SKM-1 treated with dmso at 0.1 percent for 144 hours (cell line): ENCODE data around the gene TLNRD1.

Source experiments
- DNase-seq: peaks from one replicate; lab custom pipeline; 2025; ENCODE audit not compliant: unreplicated experiment; lab: John Stamatoyannopoulos, UW

Gene TLNRD1

DNA sequence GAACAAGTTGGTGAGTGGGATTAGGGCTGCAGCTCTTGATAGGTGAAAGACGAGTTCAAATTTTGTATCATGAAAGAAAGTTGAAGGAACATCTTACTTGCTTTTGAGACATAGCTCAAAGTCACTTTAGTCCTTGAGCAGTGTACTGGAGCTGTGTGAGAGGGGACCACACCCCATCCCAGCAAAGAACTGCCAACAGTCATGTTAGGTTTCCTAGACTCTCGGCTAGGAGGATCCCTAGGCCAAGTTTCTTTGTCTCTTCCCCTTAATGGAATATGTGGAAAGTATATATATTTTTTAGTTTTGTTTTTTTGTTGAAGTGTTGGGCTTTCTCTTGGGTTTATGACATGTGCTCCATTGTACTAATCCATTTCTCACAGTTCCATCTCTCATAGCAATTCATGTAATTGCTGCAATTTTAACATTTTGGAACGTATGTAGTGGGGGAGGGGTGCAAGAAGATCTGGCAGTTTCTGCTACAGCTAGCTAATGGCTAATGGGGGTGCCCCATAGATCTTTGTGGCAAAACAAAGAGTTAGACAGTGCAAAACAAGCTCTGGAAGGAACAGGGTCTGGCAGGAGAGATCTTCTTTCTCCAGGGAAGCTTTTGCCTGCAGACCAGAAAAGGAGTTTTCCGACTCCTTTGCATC is 25.1 kb downstream of the TLNRD1 start:
- no peak for DNase-seq

DNA sequence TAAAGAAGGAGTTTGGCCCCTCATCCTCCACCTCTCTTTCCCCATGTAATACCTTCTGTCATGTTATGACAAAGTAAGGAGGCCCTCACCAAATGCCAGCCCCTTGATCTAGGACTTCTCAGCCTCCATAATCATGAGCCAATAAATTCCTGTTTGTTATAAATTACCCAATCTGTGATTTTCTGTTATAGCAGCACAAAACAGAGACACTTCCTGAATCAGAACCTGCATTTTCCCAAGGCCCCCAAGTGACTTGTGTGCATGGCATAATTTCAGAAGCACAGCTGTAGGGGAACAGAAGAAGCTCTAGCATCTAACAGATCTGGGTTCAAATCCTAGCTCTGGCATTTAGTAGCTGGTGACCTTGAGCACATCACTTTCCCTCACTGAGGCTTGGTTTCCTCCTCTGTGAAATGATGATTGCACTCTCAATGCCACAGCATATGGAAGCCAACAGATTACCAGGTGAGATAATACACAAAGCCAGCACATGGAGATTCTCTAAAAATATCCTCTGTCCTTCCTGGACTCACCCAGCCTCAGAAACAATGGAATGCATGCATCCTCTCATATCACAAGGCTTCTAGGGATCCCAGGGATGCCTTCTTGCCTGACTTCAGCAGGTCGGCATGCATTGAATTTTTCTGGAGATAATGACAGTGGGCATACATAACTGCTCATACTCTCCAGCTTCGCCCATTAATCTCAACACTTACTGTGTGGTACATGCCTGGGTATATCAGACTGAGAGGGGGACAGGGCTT is 26.3 kb downstream of the TLNRD1 start:
- no peak for DNase-seq

DNA sequence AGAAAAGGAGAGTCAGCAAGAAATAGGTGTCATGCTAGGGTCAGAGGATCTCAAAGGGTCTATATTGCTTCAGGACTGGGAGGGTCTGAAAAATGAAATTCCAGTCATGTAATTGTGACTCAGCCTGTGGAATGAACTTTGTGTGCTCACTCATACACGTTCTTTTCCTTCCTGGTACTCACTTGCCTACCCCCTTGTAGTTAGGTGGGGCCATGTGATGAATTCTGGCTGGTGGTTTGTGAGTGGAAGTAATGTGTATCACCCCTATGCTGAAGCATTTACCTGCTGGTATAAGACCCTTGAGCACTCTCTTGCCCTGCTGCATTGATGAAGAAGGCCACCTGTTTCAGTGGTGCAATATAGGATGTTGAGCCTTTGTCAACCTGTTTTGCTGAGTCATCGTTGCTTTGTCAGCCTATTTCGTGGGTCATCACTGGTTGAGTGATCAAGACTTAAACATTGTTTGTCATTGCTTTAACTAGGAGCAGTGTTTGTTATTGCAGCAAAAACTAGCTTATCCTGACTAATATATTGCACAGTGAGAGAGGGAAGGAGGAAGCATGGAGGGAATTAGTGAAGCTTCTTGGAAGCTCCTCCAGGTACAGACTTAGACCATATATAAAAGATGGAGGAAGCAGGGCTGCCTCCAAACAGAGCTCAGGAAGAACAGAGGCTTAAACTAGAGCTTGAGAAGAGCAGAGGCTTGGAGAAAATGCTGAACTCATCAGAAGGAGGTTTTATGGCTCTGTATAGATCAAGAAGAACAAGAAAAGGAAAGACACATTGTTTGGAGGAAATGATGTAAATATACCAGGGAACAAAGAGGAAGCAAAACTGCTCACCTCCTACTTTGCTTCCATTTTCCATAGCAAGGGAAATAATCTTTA is 28.9 kb downstream of the TLNRD1 start:
- no peak for DNase-seq

DNA sequence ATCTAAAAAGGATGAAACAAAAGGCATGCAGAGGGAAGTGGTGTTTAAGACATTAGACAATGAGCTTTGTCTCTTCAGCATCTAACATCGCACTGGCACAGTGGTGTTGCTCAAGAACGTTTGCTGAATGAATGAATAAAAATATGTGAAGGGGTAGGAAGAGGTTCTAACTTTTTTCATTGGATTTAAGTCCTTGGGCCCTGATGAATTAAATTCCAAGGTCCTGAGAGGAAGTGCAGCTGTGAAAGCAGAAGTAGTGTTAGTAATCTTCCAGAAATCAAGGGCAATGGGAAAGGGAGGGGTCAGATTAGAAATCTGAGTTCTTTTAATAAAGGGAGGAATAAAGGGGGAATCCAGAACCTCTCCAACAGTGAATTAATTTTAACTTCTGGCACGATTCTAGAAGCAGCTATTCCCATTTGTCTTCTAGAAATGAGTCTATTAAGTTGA is 29.6 kb downstream of the TLNRD1 start:
- no peak for DNase-seq

DNA sequence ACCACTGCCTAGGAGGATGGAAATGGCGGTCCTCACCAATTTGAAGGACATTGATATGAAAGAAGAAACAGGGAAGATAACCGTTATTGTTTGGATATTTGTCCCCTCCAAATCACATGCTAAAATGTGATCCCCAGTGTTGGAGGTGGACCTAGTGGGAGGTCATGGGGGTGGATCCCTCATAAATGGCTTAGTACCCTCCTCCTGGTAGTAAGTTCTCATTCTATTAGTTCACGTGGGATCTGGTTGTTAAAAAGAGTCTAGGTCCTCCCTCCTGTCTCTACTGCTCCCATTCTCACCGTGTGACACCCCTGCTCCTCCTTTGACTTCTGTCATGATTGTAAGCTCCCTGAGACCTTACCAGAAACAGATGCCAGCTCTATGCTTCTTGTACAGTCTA is 30.5 kb downstream of the TLNRD1 start:
- DNase-seq = no peak

DNA sequence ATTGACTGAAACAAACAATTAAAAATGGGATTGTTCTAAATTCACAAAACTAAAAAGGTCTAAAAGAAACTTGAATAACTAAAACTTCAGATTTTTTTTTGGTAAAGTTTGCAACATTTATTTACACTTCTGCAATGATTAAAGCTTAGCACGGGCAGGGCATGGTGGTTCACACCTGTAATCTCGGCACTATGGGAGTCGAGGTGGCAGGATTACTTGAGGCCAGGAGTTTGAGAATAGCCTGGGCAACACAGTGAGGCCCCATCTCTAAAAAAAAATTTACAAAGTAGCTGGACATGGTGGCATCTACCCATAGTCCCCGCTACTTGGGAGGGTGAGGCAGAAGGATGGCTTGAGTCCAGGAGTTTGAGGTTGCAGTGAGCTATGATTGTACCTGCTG is 31.6 kb downstream of the TLNRD1 start:
- DNase-seq = no peak

DNA sequence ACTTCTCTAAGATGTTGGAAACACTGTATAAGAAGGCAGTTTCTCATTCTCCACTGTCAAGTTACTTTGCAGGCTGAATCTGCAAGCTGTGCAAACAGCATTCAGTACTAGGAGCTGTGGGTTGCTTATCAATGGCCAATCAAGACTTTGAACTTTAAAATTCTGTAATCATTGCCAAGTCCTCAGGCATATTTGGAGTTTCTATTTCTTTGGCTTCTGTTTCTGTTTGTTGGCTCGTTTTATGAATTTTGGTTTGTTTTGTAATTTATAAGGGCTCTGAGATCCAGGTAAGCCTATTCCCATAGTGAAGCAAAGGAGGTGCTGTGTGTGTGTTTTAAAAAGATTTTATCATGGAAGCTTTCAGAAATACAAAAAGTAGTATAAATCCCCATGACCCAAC is 32.1 kb downstream of the TLNRD1 start:
- no peak for DNase-seq

DNA sequence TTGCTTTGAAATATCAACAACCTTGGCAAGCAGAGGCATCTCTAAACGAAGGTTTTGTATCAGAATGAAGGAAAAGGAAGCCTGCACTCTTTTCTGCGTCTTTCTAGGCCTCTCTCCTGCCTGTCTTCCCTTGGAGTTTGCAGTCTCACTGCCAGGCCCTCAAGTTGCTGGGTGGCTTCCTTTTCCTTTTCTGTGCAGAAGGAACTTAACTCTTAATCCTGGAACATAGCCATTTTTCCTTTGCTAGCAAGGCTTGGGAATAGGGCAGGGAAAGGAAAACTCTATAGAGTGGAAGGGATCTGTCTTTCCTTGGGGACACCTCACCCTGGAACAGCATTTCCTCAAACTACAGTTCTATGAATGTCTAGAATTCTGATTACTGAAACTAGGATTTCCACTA is 32.8 kb downstream of the TLNRD1 start:
- DNase-seq = no peak

DNA sequence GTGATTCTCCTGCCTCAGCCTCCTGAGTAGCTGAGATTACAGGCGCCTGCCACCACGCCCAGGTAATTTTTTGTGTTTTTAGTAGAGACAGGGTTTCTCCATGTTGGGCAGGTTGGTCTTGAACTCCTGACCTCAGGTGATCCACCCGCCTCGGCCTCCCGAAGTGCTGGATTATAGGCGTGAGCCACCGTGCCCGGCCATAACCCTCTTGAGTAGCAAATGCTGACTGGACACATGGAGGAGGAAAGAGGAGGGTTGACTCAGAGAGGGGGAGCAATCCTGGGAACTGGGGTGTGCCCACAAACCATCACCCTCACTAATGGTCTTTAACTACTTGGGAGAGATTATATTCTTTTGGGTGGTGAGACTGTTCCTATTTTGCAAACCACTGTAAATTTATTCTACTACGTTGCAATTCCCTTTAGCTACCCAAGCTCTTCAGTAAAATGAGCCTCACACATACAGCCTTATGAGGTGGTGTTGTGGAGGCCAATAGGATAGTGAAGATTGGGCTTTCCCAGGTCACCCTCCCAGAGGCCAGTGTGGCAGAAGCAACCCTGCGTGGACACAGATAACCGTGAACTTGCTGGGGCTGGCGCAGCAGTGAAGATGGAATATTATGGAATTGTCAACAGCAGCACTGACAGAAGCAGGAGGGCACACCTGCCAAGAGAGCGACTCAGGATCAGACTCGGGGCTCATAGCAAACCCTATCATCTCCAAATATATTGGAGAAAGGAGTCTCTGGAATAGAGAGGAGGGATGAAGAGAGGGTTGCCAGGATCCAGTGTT is 37.4 kb downstream of the TLNRD1 start:
- DNase-seq = no peak

DNA sequence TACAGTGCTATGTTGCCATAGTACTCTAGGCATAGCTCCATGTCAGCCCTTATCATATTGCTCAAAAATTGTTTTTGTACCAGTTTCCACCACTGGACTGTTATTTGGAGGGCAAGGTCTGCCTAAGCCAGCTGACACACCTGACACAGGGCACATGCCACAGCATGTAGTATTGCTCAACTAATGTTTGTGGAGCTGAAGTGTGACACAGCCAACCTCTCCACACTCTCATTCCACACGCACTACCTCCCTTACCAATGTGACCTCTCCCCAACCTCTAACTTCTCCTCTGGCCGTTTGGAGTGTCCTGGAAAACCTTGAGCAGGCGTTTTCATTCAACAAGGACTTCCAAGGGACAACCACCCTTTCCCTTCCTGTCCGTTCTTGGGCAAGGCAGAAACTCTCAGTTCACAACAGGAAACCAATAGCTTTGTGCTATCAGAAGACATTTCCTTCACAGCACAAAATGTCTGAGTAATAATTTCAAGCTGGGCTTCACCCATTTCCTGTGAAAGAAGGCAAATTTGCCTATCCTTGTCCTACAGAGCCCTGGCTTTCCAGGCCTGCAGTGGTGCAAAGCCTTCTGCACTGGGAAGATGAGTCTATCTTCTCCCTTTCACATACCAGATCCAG is 38.4 kb downstream of the TLNRD1 start:
- DNase-seq = no peak

DNA sequence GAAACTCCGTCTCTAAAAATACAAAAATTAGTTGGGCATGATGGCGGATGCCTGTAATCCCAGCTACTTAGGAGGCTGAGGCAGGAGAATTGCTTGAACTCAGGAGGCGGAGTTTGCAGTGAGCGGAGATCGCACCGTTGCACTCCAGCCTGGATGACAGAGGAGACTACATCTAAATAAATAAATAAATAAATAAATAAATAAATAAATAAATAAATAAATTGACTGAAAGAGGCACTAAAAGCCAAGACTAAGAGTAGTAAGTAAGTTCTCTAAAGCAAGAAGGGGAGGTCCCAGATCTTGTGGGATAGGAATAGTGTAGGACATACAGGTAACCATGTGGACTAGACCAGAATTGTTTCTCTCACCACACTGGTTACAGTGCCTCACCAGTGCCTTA is 40.0 kb downstream of the TLNRD1 start:
- DNase-seq = no peak

DNA sequence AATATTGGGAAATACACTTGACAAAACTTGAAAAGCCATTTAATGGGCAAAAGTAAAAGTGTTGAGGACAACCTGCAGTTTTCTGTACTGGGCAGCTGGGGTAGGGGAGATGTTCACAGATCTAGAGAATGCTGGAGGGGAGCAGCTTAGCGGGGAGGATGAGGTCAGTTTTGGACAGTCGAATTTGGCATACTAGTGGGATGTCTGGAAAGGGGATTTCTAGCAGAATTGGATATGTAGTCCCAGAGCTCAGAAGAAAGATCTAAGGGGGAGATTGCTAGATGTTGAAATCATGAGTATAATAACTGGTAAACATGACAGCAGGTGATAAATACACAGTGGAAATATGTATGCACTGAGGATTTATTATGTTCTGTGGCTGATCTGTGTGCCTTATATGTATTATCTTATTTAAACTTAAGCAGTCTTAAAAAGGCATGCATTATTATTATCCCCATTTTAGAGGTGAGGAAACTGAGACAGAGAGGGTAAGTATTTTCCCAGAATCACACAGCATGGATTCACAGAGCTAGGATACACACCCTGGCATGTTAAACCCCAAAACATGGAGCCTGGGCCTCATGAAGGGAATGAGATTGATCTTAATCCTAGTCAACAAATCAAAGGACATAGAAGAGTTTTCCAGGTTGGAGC is 42.7 kb downstream of the TLNRD1 start:
- no peak for DNase-seq

DNA sequence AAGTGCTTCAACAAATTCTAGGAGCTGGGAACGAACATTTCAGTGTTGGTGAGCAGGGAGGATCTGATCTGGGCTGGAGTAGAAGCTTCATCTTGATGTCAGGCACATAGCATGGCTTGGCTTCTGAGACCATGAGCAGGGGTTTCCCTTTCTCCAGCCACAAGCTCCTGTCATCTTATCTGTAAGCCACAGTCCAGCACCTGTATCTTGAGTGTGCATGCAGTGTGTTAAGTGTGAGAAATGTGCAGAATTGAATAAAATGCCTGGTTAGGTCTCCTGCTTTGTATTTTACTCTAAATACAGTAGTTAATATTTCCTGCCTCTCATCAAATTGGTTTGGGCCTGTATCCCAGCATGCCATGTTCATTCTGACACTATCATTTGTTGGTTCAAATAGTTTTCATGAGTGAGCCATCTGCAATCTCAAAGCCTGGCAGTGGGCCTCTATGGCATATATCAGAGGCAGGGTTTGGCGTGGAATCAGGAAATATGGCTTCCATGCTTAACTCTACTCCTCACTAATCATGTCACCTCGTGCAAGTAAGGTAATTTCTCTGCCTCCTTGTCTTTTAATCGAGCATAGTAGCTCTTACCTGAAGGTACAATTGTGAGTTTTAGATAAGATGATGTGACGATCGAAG is 43.3 kb downstream of the TLNRD1 start:
- DNase-seq = no peak

DNA sequence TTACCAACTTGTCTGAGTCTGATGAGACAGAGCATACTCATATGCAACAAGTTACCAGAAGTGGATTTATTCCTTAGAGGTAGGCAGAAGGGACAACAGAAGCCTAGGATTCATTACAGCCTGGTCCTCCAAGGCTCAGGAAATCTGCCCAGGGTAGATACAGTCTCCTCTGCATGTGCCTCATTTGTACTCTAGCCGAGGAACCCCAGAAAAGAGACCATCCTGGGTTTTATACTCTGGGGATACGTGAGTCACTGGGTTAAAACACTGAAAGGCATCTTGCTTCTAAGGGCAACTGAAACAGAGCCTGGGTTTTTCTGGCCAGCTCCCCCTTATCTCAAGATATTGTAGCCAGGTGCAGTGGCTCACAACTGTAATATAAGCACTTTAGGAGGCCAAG is 45.6 kb downstream of the TLNRD1 start:
- DNase-seq = no peak

DNA sequence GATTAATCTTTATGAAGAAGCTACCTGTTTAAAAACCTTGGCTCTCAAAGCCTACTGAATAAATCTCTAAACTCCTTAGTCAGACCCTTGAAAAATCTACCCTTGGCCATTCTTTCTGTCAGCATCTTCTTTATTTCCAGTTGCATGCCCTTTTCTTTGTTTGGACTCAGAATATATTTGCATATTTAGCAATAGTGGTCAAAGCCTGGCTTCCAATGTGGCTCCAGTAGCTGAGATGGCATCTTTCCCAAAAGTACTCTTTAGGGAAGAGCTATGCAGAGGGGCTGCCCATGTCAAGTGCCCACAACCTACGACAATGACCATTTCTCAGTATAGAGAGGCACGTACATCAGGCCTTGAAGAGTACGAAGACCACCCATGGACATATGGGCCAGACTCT is 47.2 kb downstream of the TLNRD1 start:
- DNase-seq = no peak

DNA sequence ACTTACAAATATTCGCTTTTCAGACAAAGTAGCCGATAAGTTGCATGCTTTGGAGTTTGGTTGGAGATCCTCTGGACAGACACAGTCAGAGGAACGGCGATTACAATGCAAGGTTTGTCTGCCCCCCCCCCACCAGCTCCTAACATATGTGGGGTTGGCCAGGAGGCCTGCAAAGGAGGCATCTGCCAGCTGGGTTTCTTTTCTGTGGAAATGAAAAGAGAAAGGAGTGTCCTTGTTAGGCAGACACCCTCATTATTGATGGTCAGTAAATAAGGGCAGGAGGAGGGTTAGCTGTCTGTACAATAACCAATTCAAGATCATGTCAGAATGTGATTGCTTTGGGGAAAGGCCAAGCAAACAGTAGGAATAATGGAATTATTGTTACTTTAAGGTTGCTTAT is 49.1 kb downstream of the TLNRD1 start:
- DNase-seq = no peak

DNA sequence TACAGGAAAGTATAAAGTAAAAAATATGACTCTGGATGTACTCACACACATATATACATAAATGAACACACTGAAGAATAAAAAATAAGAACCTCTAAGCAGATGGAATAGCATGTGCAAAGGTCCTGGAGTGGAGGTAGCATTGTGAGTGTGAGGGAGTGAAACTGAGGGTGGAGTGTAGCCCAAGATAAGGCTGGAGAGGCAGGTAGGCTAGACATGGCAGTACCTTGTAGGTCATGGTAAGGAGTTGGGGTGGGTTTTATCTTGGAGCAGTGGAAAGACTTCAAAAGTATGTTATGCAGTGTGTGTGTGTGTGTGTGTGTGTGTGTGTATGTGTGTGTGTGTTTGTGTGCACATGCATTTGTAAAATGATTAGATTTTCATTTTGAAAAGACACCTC is 49.5 kb downstream of the TLNRD1 start:
- DNase-seq = no peak

DNA sequence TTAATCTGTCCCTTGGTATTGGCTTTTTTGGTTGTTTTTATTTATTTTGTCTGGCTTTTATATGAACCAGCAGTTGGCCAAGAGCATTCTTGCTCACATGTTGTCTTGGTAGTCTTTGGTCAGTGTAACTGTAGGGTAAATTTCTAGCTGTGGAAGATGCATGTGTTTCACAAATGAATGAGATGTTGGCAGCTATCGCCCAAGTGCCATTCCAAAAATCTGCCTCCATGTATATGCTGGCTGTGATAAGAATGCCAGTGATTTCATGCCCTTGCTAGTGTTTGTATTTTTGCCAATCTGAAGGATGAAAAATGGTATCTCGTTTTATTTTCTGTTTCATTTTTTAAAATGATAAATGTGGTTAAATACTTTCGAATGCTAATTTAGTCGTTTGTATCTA is 50.1 kb downstream of the TLNRD1 start:
- DNase-seq = no peak

DNA sequence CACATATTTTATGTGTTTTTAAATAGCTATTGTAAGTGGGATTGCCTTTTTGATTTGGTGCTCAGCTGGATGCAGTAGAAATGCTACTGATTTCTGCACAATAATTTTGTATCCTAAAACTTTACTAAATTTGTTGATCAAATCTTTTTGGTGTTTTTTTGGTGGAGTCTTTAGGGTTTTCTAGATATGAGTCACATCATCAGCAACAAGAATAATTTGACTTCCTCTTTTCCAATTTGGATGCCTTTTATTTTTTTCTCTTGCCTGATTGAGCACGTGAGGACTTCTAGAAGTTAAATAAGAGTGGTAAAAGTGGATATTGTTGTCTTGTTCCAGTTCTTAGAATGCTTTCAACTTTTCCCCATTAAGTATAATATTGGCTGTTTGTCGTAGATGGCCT is 51.3 kb downstream of the TLNRD1 start:
- DNase-seq = peak; percentile 43

DNA sequence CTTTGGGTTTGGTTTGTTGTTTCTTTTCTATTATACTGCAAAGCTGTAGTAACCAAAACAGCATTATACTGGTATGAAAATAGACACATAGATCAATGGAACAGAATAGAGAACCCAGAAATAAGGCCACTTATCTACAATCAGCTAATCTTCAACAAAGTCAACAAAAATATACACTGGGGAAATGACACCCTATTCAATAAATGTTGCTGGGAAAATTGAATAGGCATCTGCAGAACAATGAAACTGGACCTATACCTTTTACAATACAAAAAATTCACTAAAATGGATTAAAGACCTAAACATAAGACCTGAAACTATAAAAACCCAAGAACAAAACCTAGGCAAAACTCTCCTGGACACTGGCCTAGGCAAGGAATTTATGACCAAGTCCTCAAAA is 52.9 kb downstream of the TLNRD1 start:
- no peak for DNase-seq
